T-helper 17 cell (primary cell): ENCODE data around the gene SREBF1. TPM values are rescaled to one million over a fixed set of nuclear protein-coding genes. Genes with fewer than 3 reads are reported as not detected.
A peak's percentile ranks its signal among the peaks of the same experiment; 100 is the strongest.

ENCODE experiments used
- ATAC-seq: fragments of 150-1000 bp; cut with Tn5 transposase; 2 replicates; pipeline ENCODE4 v1.10.0; 2021; ENCODE audit warnings: mild to moderate bottlenecking, moderate library complexity
- DNase-seq, 3 donors: peaks; one replicate each; pipeline versions ENCODE4 v3.0.0 to v3.0.0-alpha.2; 2020 to 2021
- H3K9me3 ChIP-seq: one replicate; pipeline ENCODE4 v1.7.0; 2013; ENCODE audit warnings: low read length, mild to moderate bottlenecking; ENCODE audit not compliant: control insufficient read depth, poor library complexity, severe bottlenecking
- H3K27ac Mint-ChIP-seq: one replicate; pipeline ENCODE4 v1.8.0; 2022; ENCODE audit warnings: mild to moderate bottlenecking, moderate library complexity, mixed read lengths
- H3K27me3 Mint-ChIP-seq: one replicate; pipeline ENCODE4 v1.8.0; 2022; ENCODE audit warnings: mixed read lengths
- H3K36me3 Mint-ChIP-seq: one replicate; pipeline ENCODE4 v1.8.0; 2022; ENCODE audit warnings: low read depth, mixed read lengths
- H3K4me1 Mint-ChIP-seq: one replicate; pipeline ENCODE4 v1.8.0; 2022; ENCODE audit warnings: mild to moderate bottlenecking, mixed read lengths
- H3K4me3 Mint-ChIP-seq: one replicate; pipeline ENCODE4 v1.8.0; 2022; ENCODE audit warnings: mild to moderate bottlenecking, moderate library complexity, mixed read lengths
- total RNA-seq, 4 donors: library from RNA in 2 of 4; stranded (reverse) in 2 of 4; gene quantifications; one replicate each; pipeline ENCODE4 v1.2.3 and lab custom pipeline; 2022 to 2026

The SREBF1 gene
- total RNA-seq, 2 donors from 2014 or later: 198 to 241 TPM

GRCh38 chr17:17871913-17872312 lies 35.1 kb upstream of the SREBF1 start:
- Mint-ChIP-seq H3K27me3 (no peaks in the 10 kb centered on the region), H3K4me1 (peaks cover 4% of the 10 kb centered on the region), H3K36me3 (peaks cover 3% of the 10 kb centered on the region), H3K4me3 (no peak overlapping the region), H3K27ac (no peak overlapping the region)
- ATAC-seq (no peak), DNase-seq (no peak)
- H3K9me3 ChIP-seq: no peaks in the 10 kb centered on the region

GRCh38 chr17:17870247-17870646 lies 33.5 kb upstream of the SREBF1 start:
- Mint-ChIP-seq H3K4me3 (no peak overlapping the region), H3K27me3 (no peaks in the 10 kb centered on the region), H3K27ac (no peak overlapping the region), H3K36me3 (peaks cover 3% of the 10 kb centered on the region), H3K4me1 (peaks cover 2% of the 10 kb centered on the region)
- no peak for ATAC-seq
- no peak for DNase-seq
- no peaks in the 10 kb centered on the region for H3K9me3 ChIP-seq

- H3K36me3 Mint-ChIP-seq: peaks cover 3% of the 10 kb centered on the region
- DNase-seq (no peak), ATAC-seq (no peak)
- H3K4me3 Mint-ChIP-seq: no peak overlapping the region
- peaks cover 2% of the 10 kb centered on the region for H3K4me1 Mint-ChIP-seq
- no peaks in the 10 kb centered on the region for H3K9me3 ChIP-seq
- no peak overlapping the region for H3K27ac Mint-ChIP-seq
- no peaks in the 10 kb centered on the region for H3K27me3 Mint-ChIP-seq
Measured at GRCh38 chr17:17868641-17869522, 32.1 kb upstream of the SREBF1 start.

DNA sequence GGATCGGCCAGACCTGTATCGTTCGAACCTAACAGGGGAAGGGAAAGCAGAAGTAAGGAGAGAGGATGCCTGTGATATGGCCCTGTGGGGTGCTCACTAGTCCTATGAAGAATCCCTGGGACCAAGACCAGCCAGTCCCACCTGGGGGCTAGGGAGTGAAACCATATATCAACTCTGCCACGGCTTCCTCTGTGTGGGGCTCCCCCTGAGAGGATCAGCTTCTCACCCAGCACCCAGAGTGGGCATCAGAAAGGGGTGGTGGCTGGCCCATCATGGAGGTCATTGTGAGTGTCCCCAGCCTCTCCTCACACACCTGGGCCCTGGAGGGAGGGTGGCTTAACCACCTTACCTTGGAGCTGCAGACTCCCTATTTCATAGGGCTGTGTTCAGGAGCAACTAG lies 30.1 kb upstream of the SREBF1 start:
- H3K9me3 ChIP-seq: no peaks in the 10 kb centered on the region

DNA sequence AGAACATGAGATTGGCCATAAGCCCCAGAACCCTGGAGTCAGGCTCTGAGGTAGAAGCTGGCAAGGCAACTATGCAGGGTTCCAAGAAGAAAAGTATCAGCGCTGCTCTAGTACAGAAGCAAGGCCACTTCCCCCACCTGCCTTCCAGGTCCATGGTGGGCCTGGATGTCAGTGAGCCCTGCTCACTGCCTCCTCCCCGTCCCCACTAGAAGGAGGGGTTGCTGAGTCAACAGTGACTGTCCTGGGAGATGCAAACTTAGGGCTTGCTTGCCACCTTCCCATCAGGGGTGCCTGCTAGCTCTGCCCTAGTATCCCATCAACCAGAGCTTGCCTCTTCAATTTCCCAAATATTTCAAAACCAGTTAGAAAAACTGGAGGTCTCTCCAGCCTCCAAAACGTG lies 29.6 kb upstream of the SREBF1 start:
- no peak for ATAC-seq
- Mint-ChIP-seq H3K27me3 (no peaks in the 10 kb centered on the region), H3K27ac (peak overlapping the region; percentile 16), H3K36me3 (peaks cover 3% of the 10 kb centered on the region), H3K4me3 (no peak overlapping the region), H3K4me1 (peaks cover 12% of the 10 kb centered on the region)
- H3K9me3 ChIP-seq: no peaks in the 10 kb centered on the region
- DNase-seq: no peak

More for the DNA sequence above, 30.1 kb upstream of the SREBF1 start:
- no peaks in the 10 kb centered on the region for H3K27me3 Mint-ChIP-seq
- peaks cover 3% of the 10 kb centered on the region for H3K36me3 Mint-ChIP-seq
- peaks cover 12% of the 10 kb centered on the region for H3K4me1 Mint-ChIP-seq
- no peak overlapping the region for H3K4me3 Mint-ChIP-seq
- ATAC-seq: no peak
- H3K27ac Mint-ChIP-seq: no peak overlapping the region
- no peak for DNase-seq

GRCh38 chr17:17865035-17865434 lies 28.2 kb upstream of the SREBF1 start:
- DNase-seq (no peak), ATAC-seq (no peak)
- Mint-ChIP-seq H3K27ac (no peak overlapping the region), H3K4me3 (no peak overlapping the region), H3K36me3 (peaks cover 3% of the 10 kb centered on the region), H3K4me1 (peaks cover 12% of the 10 kb centered on the region), H3K27me3 (no peaks in the 10 kb centered on the region)
- no peaks in the 10 kb centered on the region for H3K9me3 ChIP-seq

DNA sequence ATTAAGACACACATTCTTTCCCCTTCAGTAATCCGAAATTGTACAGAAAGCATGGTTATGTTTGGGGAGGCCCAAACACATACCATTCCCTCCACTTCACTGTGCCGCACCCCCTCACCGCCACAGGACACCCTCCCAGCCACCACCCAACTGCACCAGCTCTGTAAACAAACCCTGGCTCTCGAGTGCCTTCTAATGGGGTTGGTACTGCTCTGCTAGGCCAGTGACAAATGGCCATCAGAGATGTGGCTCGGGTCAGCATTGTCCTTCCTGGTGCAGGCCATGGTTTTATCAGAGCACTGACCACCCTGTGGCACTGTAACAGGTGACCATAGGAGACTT lies 24.0 kb upstream of the SREBF1 start:
- no peak overlapping the region for H3K4me3 Mint-ChIP-seq
- no peaks in the 10 kb centered on the region for H3K36me3 Mint-ChIP-seq
- no peak overlapping the region for H3K27ac Mint-ChIP-seq
- H3K27me3 Mint-ChIP-seq: no peaks in the 10 kb centered on the region
- no peak for DNase-seq
- no peak for ATAC-seq
- no peaks in the 10 kb centered on the region for H3K9me3 ChIP-seq
- peaks cover 12% of the 10 kb centered on the region for H3K4me1 Mint-ChIP-seq

- Mint-ChIP-seq H3K27ac (no peak overlapping the region), H3K4me3 (no peak overlapping the region), H3K4me1 (peaks cover 14% of the 10 kb centered on the region), H3K36me3 (no peaks in the 10 kb centered on the region), H3K27me3 (no peaks in the 10 kb centered on the region)
- DNase-seq: peak; percentile 52 to 66 (median 54)
- ATAC-seq: peak; percentile 97
- H3K9me3 ChIP-seq: no peaks in the 10 kb centered on the region
Measured at GRCh38 chr17:17859909-17860765, 23.4 kb upstream of the SREBF1 start.

GRCh38 chr17:17857496-17857895 lies 20.7 kb upstream of the SREBF1 start:
- no peak for ATAC-seq
- H3K27ac Mint-ChIP-seq: no peak overlapping the region

GRCh38 chr17:17856386-17856785 lies 19.6 kb upstream of the SREBF1 start:
- Mint-ChIP-seq H3K27ac (no peak overlapping the region), H3K4me1 (peaks cover 8% of the 10 kb centered on the region), H3K4me3 (no peak overlapping the region), H3K27me3 (no peaks in the 10 kb centered on the region), H3K36me3 (no peaks in the 10 kb centered on the region)
- no peak for DNase-seq
- no peaks in the 10 kb centered on the region for H3K9me3 ChIP-seq
- ATAC-seq: no peak

More at GRCh38 chr17:17857496-17857895, 20.7 kb upstream of the SREBF1 start:
- Mint-ChIP-seq H3K36me3 (no peaks in the 10 kb centered on the region), H3K4me3 (no peak overlapping the region), H3K27me3 (no peaks in the 10 kb centered on the region), H3K4me1 (peaks cover 10% of the 10 kb centered on the region)
- no peak for DNase-seq
- no peaks in the 10 kb centered on the region for H3K9me3 ChIP-seq

- DNase-seq: no peak
- H3K27me3 Mint-ChIP-seq: no peaks in the 10 kb centered on the region
- H3K4me1 Mint-ChIP-seq: peaks cover 10% of the 10 kb centered on the region
- no peaks in the 10 kb centered on the region for H3K9me3 ChIP-seq
- ATAC-seq: no peak
- H3K4me3 Mint-ChIP-seq: no peak overlapping the region
- H3K27ac Mint-ChIP-seq: peak overlapping the region; percentile 70
- H3K36me3 Mint-ChIP-seq: no peaks in the 10 kb centered on the region
Measured at GRCh38 chr17:17855976-17856375, 19.2 kb upstream of the SREBF1 start.

DNA sequence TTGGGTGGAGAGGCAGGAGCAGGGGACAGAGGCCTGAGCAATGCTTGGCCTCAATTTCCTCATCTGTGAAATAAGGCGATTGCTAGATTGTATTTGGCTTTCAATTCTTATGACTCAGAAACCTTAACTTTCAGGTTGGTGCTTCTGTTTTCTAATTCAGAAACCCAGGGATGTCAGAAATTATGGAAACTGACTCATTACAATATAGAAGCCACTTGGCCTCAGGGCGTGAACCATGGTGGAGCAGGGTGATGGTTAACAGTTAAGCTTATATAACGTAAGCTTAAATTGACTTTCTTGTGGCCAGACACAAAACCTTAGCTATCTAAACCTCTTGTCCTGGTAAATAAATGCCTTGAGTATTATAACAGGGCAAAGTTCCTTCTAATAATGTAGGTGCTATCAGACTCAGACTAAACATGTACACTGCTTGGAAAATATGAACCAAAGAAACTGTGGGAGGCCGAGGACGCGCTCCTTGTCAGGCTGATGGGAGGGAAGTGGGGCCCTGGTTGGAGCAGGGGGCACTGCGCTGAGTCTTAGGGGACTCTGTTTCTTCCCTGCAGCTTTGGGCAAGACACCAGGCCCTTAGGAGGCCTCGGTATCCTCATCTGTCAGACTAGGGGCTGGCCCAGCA lies 17.1 kb upstream of the SREBF1 start:
- DNase-seq: no peak
- Mint-ChIP-seq H3K27ac (peak overlapping the region; percentile 70), H3K4me1 (peaks cover 29% of the 10 kb centered on the region), H3K27me3 (no peaks in the 10 kb centered on the region), H3K4me3 (no peak overlapping the region), H3K36me3 (no peaks in the 10 kb centered on the region)
- H3K9me3 ChIP-seq: no peaks in the 10 kb centered on the region
- ATAC-seq: no peak

- H3K27me3 Mint-ChIP-seq: no peaks in the 10 kb centered on the region
- H3K36me3 Mint-ChIP-seq: no peaks in the 10 kb centered on the region
- H3K4me1 Mint-ChIP-seq: peaks cover 38% of the 10 kb centered on the region
- DNase-seq: no peak
- no peak for ATAC-seq
- H3K9me3 ChIP-seq: no peaks in the 10 kb centered on the region
- H3K27ac Mint-ChIP-seq: no peak overlapping the region
- H3K4me3 Mint-ChIP-seq: no peak overlapping the region
Measured at GRCh38 chr17:17852930-17853329, 16.1 kb upstream of the SREBF1 start.
